ENCODE results near the gene PRR33.

DNA sequence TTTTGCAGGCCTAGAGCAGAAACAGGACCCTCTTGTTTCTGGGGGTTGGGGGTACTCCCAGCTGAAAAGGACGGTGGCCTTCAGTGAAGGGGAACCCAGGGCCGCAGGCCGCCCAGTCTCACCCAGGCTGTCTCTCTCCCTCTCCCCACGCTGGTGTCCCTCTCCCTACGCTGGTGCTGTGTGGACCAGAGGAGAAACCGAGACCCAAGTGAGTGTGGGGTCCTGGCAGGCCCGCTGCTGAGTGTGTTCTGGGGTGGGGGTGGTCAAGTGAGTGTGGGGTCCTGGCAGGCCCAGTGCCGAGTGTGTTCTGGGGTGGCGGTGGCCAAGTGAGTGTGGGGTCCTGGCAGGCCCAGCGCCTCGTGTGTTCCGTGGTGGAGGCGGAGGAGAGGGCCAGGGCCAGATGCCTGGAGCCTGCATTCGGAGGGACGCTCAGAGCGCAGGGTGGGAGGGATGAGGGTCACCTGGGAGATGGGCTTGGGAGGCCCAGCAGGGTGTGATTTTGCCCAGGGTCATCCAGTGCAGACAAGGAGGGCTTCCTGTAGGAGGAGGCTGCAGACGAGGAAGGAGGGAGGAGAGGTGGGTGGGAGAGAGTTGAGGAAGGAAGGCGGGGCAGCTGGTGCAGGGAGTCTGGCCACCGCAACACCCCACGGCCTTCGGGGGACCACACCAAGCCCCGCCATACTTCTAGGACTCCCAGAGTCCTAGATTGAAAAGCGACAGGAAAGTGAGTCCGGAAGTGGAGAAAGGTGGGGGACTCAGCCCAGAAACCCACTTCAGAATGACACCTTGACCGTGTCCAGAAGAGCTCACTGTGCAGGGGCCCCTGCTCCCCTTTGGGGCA lies 38.1 kb upstream of the PRR33 start:
- TF ChIP-seq, protein P1, sequence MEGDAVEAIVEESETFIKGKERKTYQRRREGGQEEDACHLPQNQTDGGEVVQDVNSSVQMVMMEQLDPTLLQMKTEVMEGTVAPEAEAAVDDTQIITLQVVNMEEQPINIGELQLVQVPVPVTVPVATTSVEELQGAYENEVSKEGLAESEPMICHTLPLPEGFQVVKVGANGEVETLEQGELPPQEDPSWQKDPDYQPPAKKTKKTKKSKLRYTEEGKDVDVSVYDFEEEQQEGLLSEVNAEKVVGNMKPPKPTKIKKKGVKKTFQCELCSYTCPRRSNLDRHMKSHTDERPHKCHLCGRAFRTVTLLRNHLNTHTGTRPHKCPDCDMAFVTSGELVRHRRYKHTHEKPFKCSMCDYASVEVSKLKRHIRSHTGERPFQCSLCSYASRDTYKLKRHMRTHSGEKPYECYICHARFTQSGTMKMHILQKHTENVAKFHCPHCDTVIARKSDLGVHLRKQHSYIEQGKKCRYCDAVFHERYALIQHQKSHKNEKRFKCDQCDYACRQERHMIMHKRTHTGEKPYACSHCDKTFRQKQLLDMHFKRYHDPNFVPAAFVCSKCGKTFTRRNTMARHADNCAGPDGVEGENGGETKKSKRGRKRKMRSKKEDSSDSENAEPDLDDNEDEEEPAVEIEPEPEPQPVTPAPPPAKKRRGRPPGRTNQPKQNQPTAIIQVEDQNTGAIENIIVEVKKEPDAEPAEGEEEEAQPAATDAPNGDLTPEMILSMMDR (IDR thresholded peaks at IDR 0.05), result no peak
- TF ChIP-seq EP300 (IDR thresholded peaks at IDR 0.05), result no peak
